Measurements from ENCODE around the gene OR10Z1. TPM values are rescaled to one million over a fixed set of nuclear protein-coding genes. Genes with fewer than 3 reads are reported as not detected.

OR10Z1 gene
- polyA plus RNA-seq (2011; rRNA removed): not detected in 2 replicates
- polyA minus RNA-seq (2011; rRNA and poly(A)+ RNA removed): not detected in 2 replicates

GRCh38 chr1:158604968-158605367 is at the start of gene OR10Z1:
Gene OR10Z1, plus strand, starts transcription at chr1:158605268. Its CDS starts 1,171 bp downstream, at chr1:158606439.
- Histone ChIP-seq H3K4me3 (ENCODE audit: low read depth, low read length) (no peak within 1 kb of the TSS), H3K27me3 (ENCODE audit: control insufficient read depth, insufficient read depth, low read length) (no peaks in the 10 kb centered on the region), H3K36me3 (ENCODE audit: control insufficient read depth, insufficient read depth, low read length) (no peaks in the 10 kb centered on the region)
- TF ChIP-seq, protein P1, sequence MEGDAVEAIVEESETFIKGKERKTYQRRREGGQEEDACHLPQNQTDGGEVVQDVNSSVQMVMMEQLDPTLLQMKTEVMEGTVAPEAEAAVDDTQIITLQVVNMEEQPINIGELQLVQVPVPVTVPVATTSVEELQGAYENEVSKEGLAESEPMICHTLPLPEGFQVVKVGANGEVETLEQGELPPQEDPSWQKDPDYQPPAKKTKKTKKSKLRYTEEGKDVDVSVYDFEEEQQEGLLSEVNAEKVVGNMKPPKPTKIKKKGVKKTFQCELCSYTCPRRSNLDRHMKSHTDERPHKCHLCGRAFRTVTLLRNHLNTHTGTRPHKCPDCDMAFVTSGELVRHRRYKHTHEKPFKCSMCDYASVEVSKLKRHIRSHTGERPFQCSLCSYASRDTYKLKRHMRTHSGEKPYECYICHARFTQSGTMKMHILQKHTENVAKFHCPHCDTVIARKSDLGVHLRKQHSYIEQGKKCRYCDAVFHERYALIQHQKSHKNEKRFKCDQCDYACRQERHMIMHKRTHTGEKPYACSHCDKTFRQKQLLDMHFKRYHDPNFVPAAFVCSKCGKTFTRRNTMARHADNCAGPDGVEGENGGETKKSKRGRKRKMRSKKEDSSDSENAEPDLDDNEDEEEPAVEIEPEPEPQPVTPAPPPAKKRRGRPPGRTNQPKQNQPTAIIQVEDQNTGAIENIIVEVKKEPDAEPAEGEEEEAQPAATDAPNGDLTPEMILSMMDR (IDR thresholded peaks at IDR 0.05; ENCODE audit: insufficient read depth, low read depth, low read length): no peak
- CTCF ChIA-PET: no interaction called here
- POLR2A ChIA-PET: no interaction called here
- no peak for DNase-seq (ENCODE audit: low read depth)

GRCh38 chr1:158559696-158560095 is 45.4 kb upstream of the OR10Z1 start:
- Histone ChIP-seq H3K36me3 (ENCODE audit: control insufficient read depth, insufficient read depth, low read length) (no peaks in the 10 kb centered on the region), H3K27me3 (ENCODE audit: control insufficient read depth, insufficient read depth, low read length) (no peaks in the 10 kb centered on the region), H3K4me3 (ENCODE audit: low read depth, low read length) (no peak overlapping the region)
- ChIA-PET POLR2A (no interaction called here), CTCF (no interaction called here)
- TF ChIP-seq, protein P1 (IDR thresholded peaks at IDR 0.05; ENCODE audit: insufficient read depth, low read depth, low read length): no peak
- DNase-seq (ENCODE audit: low read depth): no peak

- TF ChIP-seq, protein P1 (IDR thresholded peaks at IDR 0.05; ENCODE audit: insufficient read depth, low read depth, low read length): no peak
- CTCF ChIA-PET: no interaction called here
- Histone ChIP-seq H3K4me3 (ENCODE audit: low read depth, low read length) (no peak overlapping the region), H3K27me3 (ENCODE audit: control insufficient read depth, insufficient read depth, low read length) (no peaks in the 10 kb centered on the region), H3K36me3 (ENCODE audit: control insufficient read depth, insufficient read depth, low read length) (no peaks in the 10 kb centered on the region)
- POLR2A ChIA-PET: no interaction called here
- DNase-seq (ENCODE audit: low read depth): no peak
These were observed 41.2 kb upstream of the OR10Z1 start for GRCh38 chr1:158563853-158564252.

DNA sequence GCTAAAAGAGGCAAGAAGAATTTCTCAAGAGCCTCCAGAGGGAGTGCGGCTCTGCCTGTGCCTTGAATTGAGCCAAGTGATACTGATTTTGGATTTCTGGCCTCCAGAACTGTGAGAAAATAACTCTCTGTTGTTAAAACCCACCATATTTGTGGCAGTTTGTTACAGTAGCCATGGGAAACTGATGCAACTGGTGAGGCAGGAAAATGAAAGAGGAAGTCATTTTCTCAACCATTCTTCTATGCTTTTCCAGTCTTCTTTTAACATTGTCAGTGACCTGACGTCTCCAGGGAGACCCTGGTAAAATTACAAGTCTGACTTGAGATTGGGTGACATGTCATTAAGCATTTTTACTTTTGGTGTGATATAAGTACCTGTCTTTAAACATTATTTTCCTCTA is 40.5 kb upstream of the OR10Z1 start:
- ChIA-PET CTCF (no interaction called here), POLR2A (no interaction called here)
- no peak overlapping the region for H3K4me3 ChIP-seq (ENCODE audit: low read depth, low read length)
- no peaks in the 10 kb centered on the region for H3K27me3 ChIP-seq (ENCODE audit: control insufficient read depth, insufficient read depth, low read length)
- DNase-seq (ENCODE audit: low read depth): no peak
- H3K36me3 ChIP-seq (ENCODE audit: control insufficient read depth, insufficient read depth, low read length): no peaks in the 10 kb centered on the region
- TF ChIP-seq, protein P1 (IDR thresholded peaks at IDR 0.05; ENCODE audit: insufficient read depth, low read depth, low read length): no peak

GRCh38 chr1:158570480-158570879 is 34.6 kb upstream of the OR10Z1 start, which contains the start of gene OR6P1:
Gene OR6P1, minus strand, starts transcription at chr1:158570580. Its CDS starts 6,976 bp downstream, at chr1:158563604.
- ChIA-PET CTCF (interaction anchor here (1.0 kb wide), 1 partner anchor 18 kb away, joined by 3 read pairs; no protein-coding TSS in a partner anchor), POLR2A (no interaction called here)
- no peaks in the 10 kb centered on the region for H3K27me3 ChIP-seq (ENCODE audit: control insufficient read depth, insufficient read depth, low read length)
- no peak for DNase-seq (ENCODE audit: low read depth)
- no peaks in the 10 kb centered on the region for H3K36me3 ChIP-seq (ENCODE audit: control insufficient read depth, insufficient read depth, low read length)
- TF ChIP-seq, protein P1 (IDR thresholded peaks at IDR 0.05; ENCODE audit: insufficient read depth, low read depth, low read length): no peak
- H3K4me3 ChIP-seq (ENCODE audit: low read depth, low read length): no peak within 1 kb of the TSS

Data from BJ (cell line).